CD4-positive, alpha-beta T cell treated with Interleukin-6 for 4 hours (primary cell): Measurements from ENCODE around the gene INCA1.

Experiments
- DNase-seq: peaks from one replicate; pipeline ENCODE4 v3.0.0-alpha.2; 2020; ENCODE audit warnings: mixed read lengths

The INCA1 gene

GRCh38 chr17:4969551-4970173 is 27.7 kb downstream of the INCA1 start:
- DNase-seq, result no peak

GRCh38 chr17:4969047-4969550 is 28.2 kb downstream of the INCA1 start:
- DNase-seq, result no peak

GRCh38 chr17:4968486-4969046 is 28.8 kb downstream of the INCA1 start:
- no peak for DNase-seq

GRCh38 chr17:4967539-4968485 is 29.5 kb downstream of the INCA1 start, which contains the start of gene SPAG7:
SPAG7 (minus strand) TSS chr17:4967817; CDS start chr17:4967804, 13 bp downstream.
- peak; percentile 93 for DNase-seq

- peak; percentile 96 for DNase-seq
These were observed 30.3 kb downstream of the INCA1 start for GRCh38 chr17:4966844-4967538.

- DNase-seq, result no peak
These were observed 31.9 kb downstream of the INCA1 start for GRCh38 chr17:4965311-4965986.

GRCh38 chr17:4960279-4960922 is 36.9 kb downstream of the INCA1 start:
- no peak for DNase-seq

GRCh38 chr17:4959261-4959965 is 37.9 kb downstream of the INCA1 start:
- no peak for DNase-seq

GRCh38 chr17:4958102-4958501 is 39.2 kb downstream of the INCA1 start:
- DNase-seq, result no peak

GRCh38 chr17:4956493-4957061 is 40.7 kb downstream of the INCA1 start:
- DNase-seq, result peak; percentile 73

GRCh38 chr17:4955091-4955490 is 42.2 kb downstream of the INCA1 start:
- no peak for DNase-seq

GRCh38 chr17:4953451-4953961 is 43.8 kb downstream of the INCA1 start:
- no peak for DNase-seq

GRCh38 chr17:4951486-4951885 is 45.8 kb downstream of the INCA1 start:
- DNase-seq, result no peak

GRCh38 chr17:4950746-4951204 is 46.5 kb downstream of the INCA1 start, which contains the start of gene ENO3:
ENO3 (plus strand) TSS chr17:4951119; CDS start chr17:4951830, 711 bp downstream.
- no peak for DNase-seq

- DNase-seq, result peak; percentile 72
These were observed 47.1 kb downstream of the INCA1 start for GRCh38 chr17:4950075-4950745.

- peak; percentile 77 for DNase-seq
These were observed 47.8 kb downstream of the INCA1 start for GRCh38 chr17:4949321-4950074.

- DNase-seq, result peak; percentile 79
These were observed 48.4 kb downstream of the INCA1 start for GRCh38 chr17:4948931-4949320.

GRCh38 chr17:4948166-4948930 is 49.0 kb downstream of the INCA1 start, which contains the start of gene PFN1:
PFN1 (minus strand) TSS chr17:4948530; CDS start chr17:4948394, 136 bp downstream.
- peak; percentile 96 for DNase-seq
